ENCODE results near the gene EGR2. TPM values are rescaled to one million over a fixed set of nuclear protein-coding genes. Genes with fewer than 3 reads are reported as not detected.
A peak's percentile ranks its signal among the peaks of the same experiment; 100 is the strongest.

Gene EGR2
- total RNA-seq (2014; rRNA removed; shearing (Covaris generic)), result 0.76 and 1.1 TPM in 2 replicates
- polyA plus RNA-seq (2016; fragmentation: Nextera tagmentation; extraction: Ambion mirVana), result 2.2 and 2.6 TPM in 2 replicates

DNA sequence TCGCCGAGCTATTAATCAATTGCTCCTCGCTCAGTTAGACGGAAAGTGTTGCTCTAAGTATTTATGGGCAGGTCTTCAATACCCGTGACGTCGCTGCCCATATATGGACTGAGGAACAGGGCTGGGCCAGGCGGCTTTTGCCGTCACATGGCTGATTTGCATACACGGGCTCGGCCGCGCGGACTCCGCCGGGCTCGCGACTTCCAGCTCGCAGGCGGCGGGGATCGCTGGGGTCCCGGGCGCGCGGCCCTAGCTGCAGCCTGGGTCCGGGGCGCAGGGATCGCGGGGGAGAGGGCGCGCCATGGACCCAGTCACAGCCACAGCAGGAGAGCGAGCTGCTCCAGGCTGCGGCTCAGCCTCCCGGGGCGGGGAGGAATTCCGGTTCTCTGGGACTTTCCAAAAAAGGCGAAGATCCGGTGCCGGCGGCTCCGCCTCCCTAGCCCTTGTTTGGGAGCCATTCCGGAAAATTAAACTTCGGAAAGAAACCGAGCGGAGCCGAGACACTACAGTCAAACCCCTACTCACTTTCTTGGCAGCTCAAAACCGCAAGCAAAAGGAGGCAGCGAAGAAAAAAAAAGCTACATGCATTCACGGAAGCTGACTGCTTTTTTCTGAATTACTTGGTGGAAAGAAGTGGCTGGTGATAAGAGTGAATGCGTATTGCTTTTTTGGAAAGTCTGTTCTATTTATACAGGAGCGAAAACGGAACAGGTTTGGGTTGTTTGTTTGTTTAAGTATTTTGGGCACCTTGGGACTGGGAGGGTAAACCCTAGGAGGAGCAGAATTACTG lies at the start of gene EGR2:
Gene EGR2 (minus strand): TSS at position 36 of the 790 bp plus-strand sequence. CDS start 337 bp downstream, outside the sequence.
- H3K9me2 ChIP-seq (ENCODE audit: insufficient read depth), result no peaks in the 10 kb centered on the region
- WGBS, 2 experiments (ENCODE audit: low coverage in 1 of 2, low lambda C conversion rate in 2 of 2, missing lambda C conversion rate in 2 of 2), result 1% methylated on average over 52 of the region's 53 CpGs
- peak within 1 kb of the TSS; percentile 43 for H3K27ac ChIP-seq
- peak; percentile 99 for DNase-seq
- H3K4me3 ChIP-seq, result peak within 1 kb of the TSS; percentile 88
- H3K9ac ChIP-seq, result peak within 1 kb of the TSS; percentile 69
- in situ Hi-C loops (cut with MboI), result loop anchor here (25.0 kb wide), 3 partner anchors 354 to 779 kb away; partner anchors contain the start of gene RTKN2
- no peaks in the 10 kb centered on the region for H3K9me3 ChIP-seq (ENCODE audit: low read depth)
- H3K4me2 ChIP-seq (ENCODE audit: unreplicated experiment), result peak within 1 kb of the TSS; percentile 93
- peak within 1 kb of the TSS; percentile 84 for H2AFZ ChIP-seq
- H3K36me3 ChIP-seq (ENCODE audit: low read depth), result no peaks in the 10 kb centered on the region
- no peaks in the 10 kb centered on the region for H4K20me1 ChIP-seq (ENCODE audit: insufficient read depth)
- 0 out of 2 replicates have a peak, but pooled peaks cover 4% of the 10 kb centered on the region for H3K27me3 ChIP-seq (replicated peaks; ENCODE audit: insufficient read depth)
- no peak for TF ChIP-seq EZH2phosphoT487 (IDR thresholded peaks at IDR 0.05; ENCODE audit: insufficient read depth, low read depth)
- peaks cover 10% of the 10 kb centered on the region; the same call in 1 of the 2 replicates for H3K4me1 ChIP-seq (ENCODE audit: insufficient read depth)
- H3K79me2 ChIP-seq (ENCODE audit: insufficient read depth), result no peaks in the 10 kb centered on the region
- peaks cover 12% of the 10 kb centered on the region; the same call in 1 of the 2 replicates for H3F3A ChIP-seq (ENCODE audit: insufficient read depth)

DNA sequence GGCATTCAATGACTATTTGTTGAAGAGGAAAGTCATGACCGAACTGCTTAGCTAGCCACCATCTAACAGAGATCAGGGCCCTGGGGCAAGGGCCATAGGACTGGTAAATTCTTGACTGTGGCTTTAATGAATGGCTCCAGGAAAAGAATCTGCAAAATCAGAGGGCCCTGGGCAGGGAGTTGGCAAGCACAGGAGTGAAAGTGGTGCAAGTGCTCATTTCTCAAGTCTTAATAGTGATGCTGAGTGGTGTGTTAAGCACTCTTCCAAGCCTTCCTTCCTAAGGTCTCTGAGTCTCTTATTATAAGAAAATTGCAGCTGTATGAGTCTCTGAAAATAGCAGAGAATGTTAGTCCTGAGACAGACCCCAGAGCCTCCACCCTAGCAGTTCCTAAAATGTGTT lies 46.3 kb upstream of the EGR2 start:
- H3K4me2 ChIP-seq (ENCODE audit: unreplicated experiment), result no peak overlapping the region
- in situ Hi-C loops (cut with MboI), result no loop called here
- no peak overlapping the region for H3K27ac ChIP-seq
- 93 to 100% methylated on average over 1 of the region's 1 CpG for WGBS, 2 experiments (ENCODE audit: low coverage in 1 of 2, low lambda C conversion rate in 2 of 2, missing lambda C conversion rate in 2 of 2)
- H3K9ac ChIP-seq, result no peak overlapping the region
- H3F3A ChIP-seq (ENCODE audit: insufficient read depth), result peaks cover 21% of the 10 kb centered on the region
- no peaks in the 10 kb centered on the region for H3K27me3 ChIP-seq (replicated peaks; ENCODE audit: insufficient read depth)
- no peaks in the 10 kb centered on the region for H3K9me3 ChIP-seq (ENCODE audit: low read depth)
- no peaks in the 10 kb centered on the region for H3K79me2 ChIP-seq (ENCODE audit: insufficient read depth)
- no peak for DNase-seq
- H4K20me1 ChIP-seq (ENCODE audit: insufficient read depth), result no peaks in the 10 kb centered on the region
- no peak overlapping the region for H2AFZ ChIP-seq
- H3K4me3 ChIP-seq, result no peak overlapping the region
- TF ChIP-seq EZH2 (IDR thresholded peaks at IDR 0.05; ENCODE audit: insufficient read depth, poor library complexity, severe bottlenecking) (no peak), EZH2phosphoT487 (IDR thresholded peaks at IDR 0.05; ENCODE audit: insufficient read depth, low read depth) (no peak)
- peaks cover 27% of the 10 kb centered on the region for H3K4me1 ChIP-seq (ENCODE audit: insufficient read depth)
- no peaks in the 10 kb centered on the region for H3K9me2 ChIP-seq (ENCODE audit: insufficient read depth)
- H3K36me3 ChIP-seq (ENCODE audit: low read depth), result no peaks in the 10 kb centered on the region

DNA sequence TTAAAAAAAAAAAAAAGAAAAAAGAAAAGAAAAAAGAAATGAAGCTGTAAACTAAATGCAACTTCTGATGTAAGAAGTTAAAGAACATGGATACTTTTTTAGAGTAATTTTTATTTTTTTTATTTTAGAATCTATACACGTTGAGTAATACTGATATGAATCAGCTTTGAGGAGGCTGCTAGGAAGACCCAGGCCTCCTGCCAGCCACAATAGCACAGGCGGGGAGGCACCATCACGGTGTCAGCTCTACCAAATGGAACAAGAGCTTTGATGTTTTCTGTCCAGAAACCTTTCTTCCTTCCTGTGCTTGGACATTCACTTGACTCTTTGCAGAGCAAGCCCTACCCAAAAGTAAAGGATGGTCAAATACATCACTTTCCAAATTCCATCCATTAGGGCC lies 45.3 kb upstream of the EGR2 start:
- H3K79me2 ChIP-seq (ENCODE audit: insufficient read depth), result no peaks in the 10 kb centered on the region
- H3K9me2 ChIP-seq (ENCODE audit: insufficient read depth), result no peaks in the 10 kb centered on the region
- peaks cover 21% of the 10 kb centered on the region for H3K4me1 ChIP-seq (ENCODE audit: insufficient read depth)
- no peak overlapping the region for H3K4me2 ChIP-seq (ENCODE audit: unreplicated experiment)
- no peak overlapping the region for H2AFZ ChIP-seq
- H3K27ac ChIP-seq, result no peak overlapping the region
- H3K27me3 ChIP-seq (replicated peaks; ENCODE audit: insufficient read depth), result no peaks in the 10 kb centered on the region
- H3K9me3 ChIP-seq (ENCODE audit: low read depth), result no peaks in the 10 kb centered on the region
- no peaks in the 10 kb centered on the region for H3K36me3 ChIP-seq (ENCODE audit: low read depth)
- peak; percentile 56 for DNase-seq
- H3K9ac ChIP-seq, result no peak overlapping the region
- H4K20me1 ChIP-seq (ENCODE audit: insufficient read depth), result no peaks in the 10 kb centered on the region
- H3F3A ChIP-seq (ENCODE audit: insufficient read depth), result peaks cover 11% of the 10 kb centered on the region
- 55 to 61% methylated on average over 3 of the region's 3 CpGs for WGBS, 2 experiments (ENCODE audit: low coverage in 1 of 2, low lambda C conversion rate in 2 of 2, missing lambda C conversion rate in 2 of 2)
- no peak for TF ChIP-seq EZH2 (IDR thresholded peaks at IDR 0.05; ENCODE audit: insufficient read depth, poor library complexity, severe bottlenecking)
- TF ChIP-seq EZH2phosphoT487 (IDR thresholded peaks at IDR 0.05; ENCODE audit: insufficient read depth, low read depth), result no peak
- no peak overlapping the region for H3K4me3 ChIP-seq
- in situ Hi-C loops (cut with MboI), result no loop called here

DNA sequence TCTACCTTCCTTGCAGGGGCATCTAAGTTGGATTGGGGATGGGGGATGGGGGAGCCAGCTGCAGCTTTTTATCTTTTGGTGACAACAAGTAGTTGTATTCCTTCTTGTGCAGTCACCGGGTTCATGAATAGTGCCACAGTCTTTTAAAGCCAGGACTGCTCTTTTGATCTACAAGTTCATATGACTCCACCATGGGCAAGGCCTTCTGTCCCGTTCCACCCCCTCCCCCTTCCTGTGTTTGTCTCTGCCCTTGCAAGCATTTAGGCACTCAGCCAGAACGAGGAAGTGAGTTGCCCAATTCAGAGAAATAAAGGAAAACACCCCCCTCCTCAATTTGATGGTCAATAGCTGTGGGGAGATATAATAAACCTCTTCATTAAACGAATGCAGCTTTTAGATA lies 44.8 kb upstream of the EGR2 start:
- TF ChIP-seq EZH2 (IDR thresholded peaks at IDR 0.05; ENCODE audit: insufficient read depth, poor library complexity, severe bottlenecking) (no peak), EZH2phosphoT487 (IDR thresholded peaks at IDR 0.05; ENCODE audit: insufficient read depth, low read depth) (no peak)
- no peaks in the 10 kb centered on the region for H3K9me3 ChIP-seq (ENCODE audit: low read depth)

More for the DNA sequence above, 44.8 kb upstream of the EGR2 start:
- Histone ChIP-seq H3K9ac (no peak overlapping the region), H3K36me3 (ENCODE audit: low read depth) (no peaks in the 10 kb centered on the region), H3K4me3 (no peak overlapping the region), H4K20me1 (ENCODE audit: insufficient read depth) (no peaks in the 10 kb centered on the region), H2AFZ (no peak overlapping the region), H3K79me2 (ENCODE audit: insufficient read depth) (no peaks in the 10 kb centered on the region), H3K27ac (no peak overlapping the region), H3K9me2 (ENCODE audit: insufficient read depth) (no peaks in the 10 kb centered on the region), H3K27me3 (replicated peaks; ENCODE audit: insufficient read depth) (no peaks in the 10 kb centered on the region), H3F3A (ENCODE audit: insufficient read depth) (peaks cover 6% of the 10 kb centered on the region), H3K4me2 (ENCODE audit: unreplicated experiment) (no peak overlapping the region), H3K4me1 (ENCODE audit: insufficient read depth) (peaks cover 15% of the 10 kb centered on the region)
- DNase-seq, result no peak
- 34 to 39% methylated on average over 4 of the region's 4 CpGs for WGBS, 2 experiments (ENCODE audit: low coverage in 1 of 2, low lambda C conversion rate in 2 of 2, missing lambda C conversion rate in 2 of 2)
- in situ Hi-C loops (cut with MboI), result no loop called here
